ENCODE measurements around the gene DGKI. TPM values are rescaled to one million over a fixed set of nuclear protein-coding genes. Genes with fewer than 3 reads are reported as not detected.
"Not testable (repeated sequence)": the region's sequence is repeated elsewhere in the genome, so short reads cannot be mapped to it uniquely, and the experiment has no call there.

DGKI gene
- total RNA-seq, 2 experiments from 2014 or later, result 0.46 TPM; not detected in 1

GRCh38 chr7:137454246-137454724 is 392.5 kb downstream of the DGKI start:
- intact Hi-C loops (cut with micrococcal nuclease; ENCODE audit: unreplicated experiment), result loop anchor here (10.0 kb wide), 1 partner anchor 1649 kb away; no protein-coding TSS in a partner anchor
- Histone ChIP-seq H2AFZ (ENCODE audit: low read length) (no peak overlapping the region), H3K9me3 (ENCODE audit: low read length) (no peaks in the 10 kb centered on the region), H4K20me1 (ENCODE audit: insufficient read depth, low read length) (no peaks in the 10 kb centered on the region), H3K36me3 (ENCODE audit: insufficient read depth, low read length) (no peaks in the 10 kb centered on the region), H3K4me1 (ENCODE audit: insufficient read depth, low read length, poor library complexity, severe bottlenecking) (no peaks in the 10 kb centered on the region), H3K4me2 (ENCODE audit: low read length) (no peak overlapping the region), H3K27ac (ENCODE audit: low read depth, low read length, poor library complexity, severe bottlenecking) (no peak overlapping the region), H3K9me2 (ENCODE audit: insufficient read depth, low read length) (no peaks in the 10 kb centered on the region), H3K4me3 (ENCODE audit: low read depth, low read length, poor library complexity, severe bottlenecking) (no peak overlapping the region), H3K79me2 (ENCODE audit: insufficient read depth, low read depth, low read length) (no peaks in the 10 kb centered on the region)
- TF ChIP-seq EZH2phosphoT487 (IDR thresholded peaks at IDR 0.05; ENCODE audit: borderline replicate concordance, low read depth, low read length), result no peak
- TF ChIP-seq CTCF (conservative IDR thresholded peaks at IDR 0.05; ENCODE audit: low read length), result peak; percentile 92
- ChIA-PET CTCF (ENCODE audit: unreplicated experiment) (no interaction called here), POLR2A (interaction anchor here (0.6 to 1.1 kb wide), 2 partner anchors 10 to 449 kb away, joined by 3 read pairs; no protein-coding TSS in a partner anchor)
- BruUV-seq (replicated peaks), result no TSS peak
- DNase-seq (ENCODE audit: low spot score), result peak; percentile 45

GRCh38 chr7:137453356-137453755 is 393.4 kb downstream of the DGKI start:
- intact Hi-C loops (cut with micrococcal nuclease; ENCODE audit: unreplicated experiment), result loop anchor here (10.0 kb wide), 1 partner anchor 1649 kb away; no protein-coding TSS in a partner anchor
- Histone ChIP-seq H3K9me3 (ENCODE audit: low read length) (no peaks in the 10 kb centered on the region), H4K20me1 (ENCODE audit: insufficient read depth, low read length) (no peaks in the 10 kb centered on the region), H3K27ac (ENCODE audit: low read depth, low read length, poor library complexity, severe bottlenecking) (no peak overlapping the region), H2AFZ (ENCODE audit: low read length) (no peak overlapping the region), H3K79me2 (ENCODE audit: insufficient read depth, low read depth, low read length) (no peaks in the 10 kb centered on the region), H3K4me3 (ENCODE audit: low read depth, low read length, poor library complexity, severe bottlenecking) (no peak overlapping the region), H3K9me2 (ENCODE audit: insufficient read depth, low read length) (no peaks in the 10 kb centered on the region), H3K36me3 (ENCODE audit: insufficient read depth, low read length) (no peaks in the 10 kb centered on the region), H3K4me1 (ENCODE audit: insufficient read depth, low read length, poor library complexity, severe bottlenecking) (no peaks in the 10 kb centered on the region), H3K4me2 (ENCODE audit: low read length) (no peak overlapping the region)
- DNase-seq (ENCODE audit: low spot score), result no peak
- ChIA-PET POLR2A (no interaction called here), CTCF (ENCODE audit: unreplicated experiment) (no interaction called here)
- TF ChIP-seq CTCF (conservative IDR thresholded peaks at IDR 0.05; ENCODE audit: low read length), result no peak
- no peak for TF ChIP-seq EZH2phosphoT487 (IDR thresholded peaks at IDR 0.05; ENCODE audit: borderline replicate concordance, low read depth, low read length)
- BruUV-seq (replicated peaks), result no TSS peak

- intact Hi-C loops (cut with micrococcal nuclease; ENCODE audit: unreplicated experiment), result no loop called here
- Histone ChIP-seq H3K9me3 (ENCODE audit: low read length) (no peaks in the 10 kb centered on the region), H4K20me1 (ENCODE audit: insufficient read depth, low read length) (no peaks in the 10 kb centered on the region), H3K4me2 (ENCODE audit: low read length) (no peak overlapping the region), H3K9me2 (ENCODE audit: insufficient read depth, low read length) (no peaks in the 10 kb centered on the region), H3K4me3 (ENCODE audit: low read depth, low read length, poor library complexity, severe bottlenecking) (no peak overlapping the region), H3K36me3 (ENCODE audit: insufficient read depth, low read length) (no peaks in the 10 kb centered on the region), H3K27ac (ENCODE audit: low read depth, low read length, poor library complexity, severe bottlenecking) (no peak overlapping the region), H3K4me1 (ENCODE audit: insufficient read depth, low read length, poor library complexity, severe bottlenecking) (no peaks in the 10 kb centered on the region), H2AFZ (ENCODE audit: low read length) (no peak overlapping the region), H3K79me2 (ENCODE audit: insufficient read depth, low read depth, low read length) (no peaks in the 10 kb centered on the region)
- TF ChIP-seq EZH2phosphoT487 (IDR thresholded peaks at IDR 0.05; ENCODE audit: borderline replicate concordance, low read depth, low read length), result no peak
- no peak for TF ChIP-seq CTCF (conservative IDR thresholded peaks at IDR 0.05; ENCODE audit: low read length)
- no TSS peak for BruUV-seq (replicated peaks)
- ChIA-PET POLR2A (no interaction called here), CTCF (ENCODE audit: unreplicated experiment) (no interaction called here)
- DNase-seq (ENCODE audit: low spot score), result no peak
Observed at GRCh38 chr7:137449016-137449415, 397.8 kb downstream of the DGKI start.

- BruUV-seq (replicated peaks); intact Hi-C loops (cut with micrococcal nuclease; ENCODE audit: unreplicated experiment); H3K36me3 ChIP-seq (ENCODE audit: insufficient read depth, low read length); H3K79me2 ChIP-seq (ENCODE audit: insufficient read depth, low read depth, low read length); H3K27ac ChIP-seq (ENCODE audit: low read depth, low read length, poor library complexity, severe bottlenecking); CTCF ChIA-PET (ENCODE audit: unreplicated experiment); H4K20me1 ChIP-seq (ENCODE audit: insufficient read depth, low read length); DNase-seq (ENCODE audit: low spot score); H3K4me2 ChIP-seq (ENCODE audit: low read length); H3K4me3 ChIP-seq (ENCODE audit: low read depth, low read length, poor library complexity, severe bottlenecking); H3K9me3 ChIP-seq (ENCODE audit: low read length); H3K9me2 ChIP-seq (ENCODE audit: insufficient read depth, low read length); POLR2A ChIA-PET; H3K4me1 ChIP-seq (ENCODE audit: insufficient read depth, low read length, poor library complexity, severe bottlenecking); H2AFZ ChIP-seq (ENCODE audit: low read length): not testable (repeated sequence)
Observed at GRCh38 chr7:137448572-137448971, 398.2 kb downstream of the DGKI start.
